ENCODE measurements around the gene UMOD.

DNA sequence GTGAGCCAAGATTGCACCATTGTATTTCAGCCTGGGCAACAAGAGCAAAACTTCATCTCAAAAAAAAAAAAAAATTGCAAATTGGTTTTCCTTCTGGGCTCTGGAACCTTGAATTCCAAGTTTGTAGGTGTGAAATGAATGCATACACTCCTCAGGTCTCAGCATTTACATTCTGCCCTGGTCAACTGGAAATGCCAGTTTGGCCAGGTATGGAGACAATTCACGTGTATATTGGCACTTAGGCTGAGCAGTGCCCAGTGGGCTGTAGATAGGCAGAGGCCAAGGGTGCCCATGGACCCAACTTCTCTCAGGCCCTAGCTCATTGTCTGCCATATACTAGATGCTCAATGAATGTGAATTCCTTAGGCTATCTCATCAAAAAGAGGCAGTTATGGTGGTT lies 36.3 kb upstream of the UMOD start:
- TF ChIP-seq ZNF70 (CRISPR knock-in tag; IDR thresholded peaks at IDR 0.05) (no peak), TOX (CRISPR knock-in tag; IDR thresholded peaks at IDR 0.05; ENCODE audit: borderline replicate concordance) (no peak), ZFP30 (CRISPR knock-in tag; IDR thresholded peaks at IDR 0.05) (no peak), SNAI2 (CRISPR knock-in tag; IDR thresholded peaks at IDR 0.05) (no peak), CSRNP3 (CRISPR knock-in tag; IDR thresholded peaks at IDR 0.05) (no peak), ZFP3 (CRISPR knock-in tag; IDR thresholded peaks at IDR 0.05) (no peak), ZC3H10 (CRISPR knock-in tag; IDR thresholded peaks at IDR 0.05) (no peak), ISL1 (CRISPR knock-in tag; IDR thresholded peaks at IDR 0.05) (no peak), CSDC2 (CRISPR knock-in tag; IDR thresholded peaks at IDR 0.05) (no peak), ESRRG (CRISPR knock-in tag; IDR thresholded peaks at IDR 0.05) (no peak), PPARA (CRISPR knock-in tag; IDR thresholded peaks at IDR 0.05; ENCODE audit: borderline replicate concordance) (no peak), BACH2 (CRISPR knock-in tag; IDR thresholded peaks at IDR 0.05; ENCODE audit: borderline replicate concordance) (no peak), ARNTL (CRISPR knock-in tag; IDR thresholded peaks at IDR 0.05; ENCODE audit: borderline replicate concordance, low read depth) (no peak)
- TF ChIP-seq, protein P1, sequence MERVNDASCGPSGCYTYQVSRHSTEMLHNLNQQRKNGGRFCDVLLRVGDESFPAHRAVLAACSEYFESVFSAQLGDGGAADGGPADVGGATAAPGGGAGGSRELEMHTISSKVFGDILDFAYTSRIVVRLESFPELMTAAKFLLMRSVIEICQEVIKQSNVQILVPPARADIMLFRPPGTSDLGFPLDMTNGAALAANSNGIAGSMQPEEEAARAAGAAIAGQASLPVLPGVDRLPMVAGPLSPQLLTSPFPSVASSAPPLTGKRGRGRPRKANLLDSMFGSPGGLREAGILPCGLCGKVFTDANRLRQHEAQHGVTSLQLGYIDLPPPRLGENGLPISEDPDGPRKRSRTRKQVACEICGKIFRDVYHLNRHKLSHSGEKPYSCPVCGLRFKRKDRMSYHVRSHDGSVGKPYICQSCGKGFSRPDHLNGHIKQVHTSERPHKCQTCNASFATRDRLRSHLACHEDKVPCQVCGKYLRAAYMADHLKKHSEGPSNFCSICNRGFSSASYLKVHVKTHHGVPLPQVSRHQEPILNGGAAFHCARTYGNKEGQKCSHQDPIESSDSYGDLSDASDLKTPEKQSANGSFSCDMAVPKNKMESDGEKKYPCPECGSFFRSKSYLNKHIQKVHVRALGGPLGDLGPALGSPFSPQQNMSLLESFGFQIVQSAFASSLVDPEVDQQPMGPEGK (CRISPR knock-in tag; IDR thresholded peaks at IDR 0.05; ENCODE audit: borderline replicate concordance): no peak
